Measurements from ENCODE around the gene ZSCAN23.

The ZSCAN23 gene

DNA sequence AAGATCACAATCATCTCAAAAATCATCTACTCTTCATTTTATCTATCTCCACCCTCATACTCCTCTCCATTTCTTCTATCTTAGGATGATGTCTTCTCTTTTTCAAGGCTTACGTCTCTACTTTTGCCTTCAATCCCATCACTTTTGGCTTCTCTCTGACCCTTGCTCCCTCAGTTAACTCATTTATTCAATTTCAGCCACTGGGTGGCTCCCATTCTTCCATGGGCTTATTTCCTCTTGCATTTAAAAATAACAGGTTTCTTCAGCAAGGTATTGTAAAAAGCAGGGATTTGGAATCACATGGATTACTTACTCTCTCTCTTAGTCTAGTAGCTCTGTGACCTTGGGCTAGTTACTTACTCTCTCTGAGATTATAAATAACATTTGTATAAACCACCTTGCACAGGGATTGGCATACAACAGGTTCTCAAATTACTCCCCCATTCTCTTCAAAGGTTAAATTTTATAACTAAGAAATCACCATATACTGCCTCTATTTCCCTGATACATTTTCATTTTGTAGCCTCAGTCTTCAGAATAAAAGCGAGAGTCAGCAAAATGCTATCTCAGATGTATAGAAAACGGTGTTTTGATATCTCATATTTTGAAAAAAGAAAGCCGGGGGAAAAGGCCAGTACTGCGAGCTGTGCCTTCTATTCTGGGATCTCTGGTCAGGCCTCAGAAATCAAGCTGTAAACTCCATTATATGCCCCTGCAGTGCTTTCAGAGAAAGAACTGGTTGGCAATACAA lies 49.2 kb downstream of the ZSCAN23 start:
- no peak overlapping the region for H3K27ac ChIP-seq
- TF ChIP-seq ZFX (IDR thresholded peaks at IDR 0.05; ENCODE audit: borderline replicate concordance) (no peak), CTCF (IDR thresholded peaks at IDR 0.05) (peak; percentile 40)

DNA sequence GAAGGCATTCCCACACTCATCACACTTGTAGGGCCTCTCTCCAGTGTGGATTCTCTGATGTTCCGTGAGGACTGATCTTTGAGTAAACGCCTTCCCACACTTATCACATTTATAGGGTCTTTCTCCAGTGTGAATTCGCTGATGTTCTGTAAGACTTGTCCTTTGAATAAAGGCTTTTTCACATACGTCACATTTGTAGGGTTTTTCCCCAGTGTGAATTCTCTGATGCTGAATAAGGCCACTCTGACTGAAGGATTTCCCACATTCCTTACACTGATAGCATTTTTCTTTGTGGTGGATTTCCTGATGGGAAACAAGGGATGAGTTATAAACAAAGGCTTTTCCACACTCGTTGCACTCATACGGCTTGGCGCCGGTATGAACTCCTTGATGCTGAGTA lies 52.6 kb downstream of the ZSCAN23 start:
- no peak overlapping the region for H3K27ac ChIP-seq
- TF ChIP-seq CTCF (IDR thresholded peaks at IDR 0.05) = no peak
- no peak for TF ChIP-seq ZFX (IDR thresholded peaks at IDR 0.05; ENCODE audit: borderline replicate concordance)

GRCh38 chr6:28384143-28384533 lies 59.2 kb downstream of the ZSCAN23 start:
- no peak overlapping the region for H3K27ac ChIP-seq
- no peak for TF ChIP-seq ZFX (IDR thresholded peaks at IDR 0.05; ENCODE audit: borderline replicate concordance)
- TF ChIP-seq CTCF (IDR thresholded peaks at IDR 0.05) = no peak

DNA sequence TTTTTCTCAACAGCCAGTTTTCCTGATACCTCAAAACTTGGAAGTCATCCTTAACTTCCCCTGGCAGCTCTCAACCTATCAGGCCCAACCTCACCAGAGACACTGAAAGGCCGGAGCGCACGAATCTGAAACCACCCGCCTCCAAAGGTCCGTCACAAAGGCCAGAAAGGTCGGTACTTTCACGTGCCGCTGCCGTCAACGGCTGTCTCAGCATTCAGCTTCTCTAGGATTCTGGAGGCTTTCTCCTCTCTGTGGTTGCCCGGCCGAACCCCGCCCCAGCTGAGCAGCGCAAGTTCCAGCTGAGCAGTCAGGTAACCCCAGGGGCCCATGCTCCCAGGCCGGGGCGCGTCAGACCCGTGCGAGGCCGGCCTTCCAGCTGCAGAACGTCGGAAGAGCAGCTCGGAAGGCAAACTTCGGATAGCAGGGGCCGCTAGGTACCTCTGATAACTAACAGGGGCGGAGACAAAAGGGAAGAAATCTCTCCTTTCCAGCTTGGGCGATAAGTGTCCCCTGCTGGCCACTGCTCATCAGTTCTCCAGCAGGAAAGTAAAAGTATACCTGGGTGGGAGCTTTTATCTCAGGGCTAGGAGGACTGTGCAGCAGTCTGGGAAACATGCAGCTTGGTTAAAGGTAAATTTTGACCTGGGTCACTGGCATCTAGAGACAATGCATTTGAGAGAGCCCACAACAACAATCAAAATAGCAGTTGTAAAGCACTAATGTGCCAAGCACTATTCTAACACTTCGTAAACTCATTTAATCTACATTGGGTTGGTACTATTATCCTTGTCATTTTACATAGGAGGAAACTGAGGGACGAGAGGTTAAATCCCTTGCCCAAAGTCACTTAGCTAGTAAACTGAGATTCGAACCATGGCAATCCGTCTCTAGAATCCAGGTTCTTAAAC lies 59.8 kb downstream of the ZSCAN23 start:
- peak; percentile 33 for TF ChIP-seq CTCF (IDR thresholded peaks at IDR 0.05)
- no peak for TF ChIP-seq ZFX (IDR thresholded peaks at IDR 0.05; ENCODE audit: borderline replicate concordance)
- H3K27ac ChIP-seq = peak overlapping the region; percentile 32
